K562 (cell line): ENCODE measurements around the gene GP1BA. TPM values are rescaled to one million over a fixed set of nuclear protein-coding genes. Genes with fewer than 3 reads are reported as not detected.

ENCODE experiments used
- BDP1 ChIP-seq: IDR thresholded peaks from 3 replicates; pipeline ENCODE4 v1.6.1; 2011; ENCODE audit not compliant: insufficient read length, insufficient read depth
- CREM ChIP-seq: IDR thresholded peaks from 2 replicates; pipeline ENCODE4 v1.6.1; 2014; ENCODE audit warnings: antibody characterized with exemption, low read depth
- GTF2A2 ChIP-seq: IDR thresholded peaks from 2 replicates; pipeline ENCODE4 v1.6.1; 2016; ENCODE audit warnings: mild to moderate bottlenecking, missing genetic modification characterization, missing compliant biosample characterization
- MYNN ChIP-seq, 2 experiments: sonication (generic); formaldehyde crosslinking in 1 of 2; IDR thresholded peaks; 2 replicates each; pipeline versions ENCODE4 v1.5.0 to v1.6.1; 2016 to 2020; ENCODE audit warnings: antibody characterized with exemption in 1 of 2, missing genetic modification reagents in 1 of 2
- NCOA2 ChIP-seq, 2 experiments: fragments of 450-650 bp; IDR thresholded peaks; 2 replicates each; pipeline ENCODE4 v1.6.1; 2018; ENCODE audit warnings: mild to moderate bottlenecking in 2 of 2, moderate library complexity in 1 of 2; ENCODE audit not compliant: partially characterized antibody in 2 of 2
- NFE2 ChIP-seq: IDR thresholded peaks from 2 replicates; pipeline ENCODE4 v1.6.1; 2014; ENCODE audit warnings: antibody characterized with exemption, low read depth
- NR2F6 ChIP-seq: fragments of 450-650 bp; formaldehyde crosslinking; IDR thresholded peaks from 2 replicates; pipeline ENCODE4 v1.4.0; 2020; ENCODE audit warnings: mild to moderate bottlenecking
- POLR2H ChIP-seq: IDR thresholded peaks from 2 replicates; pipeline ENCODE4 v1.6.1; 2016; ENCODE audit warnings: missing genetic modification characterization, low read depth, mild to moderate bottlenecking, control low read depth, missing compliant biosample characterization, moderate library complexity
- PTTG1 ChIP-seq: fragments of 450-650 bp; IDR thresholded peaks from 2 replicates; pipeline ENCODE4 v1.6.1; 2016; ENCODE audit warnings: low read depth, mild to moderate bottlenecking, missing genetic modification characterization, missing compliant biosample characterization
- RAD21 ChIP-seq, 2 experiments: fragments of 250-450 bp in 1 of 2; fragments of 450-650 bp in 1 of 2; sonication (Bioruptor Pico) in 1 of 2; formaldehyde crosslinking in 1 of 2; IDR thresholded peaks in 1 of 2; conservative IDR thresholded peaks in 1 of 2; 2 replicates each; pipeline versions ENCODE4 v1.4.0 to v1.8.0; 2020 to 2022; ENCODE audit warnings: mild to moderate bottlenecking in 2 of 2, moderate library complexity in 1 of 2
- RBM25 ChIP-seq: fragments of 200-400 bp; formaldehyde crosslinking; IDR thresholded peaks from 2 replicates; pipeline ENCODE4 v1.6.1; 2018; ENCODE audit warnings: low read length, low read depth, moderate library complexity; ENCODE audit not compliant: severe bottlenecking
- SPI1 ChIP-seq: IDR thresholded peaks from 2 replicates; pipeline ENCODE4 v1.6.1; 2011; ENCODE audit warnings: low read depth, low read length, control low read depth, borderline replicate concordance
- SRSF9 ChIP-seq: fragments of 200-400 bp; formaldehyde crosslinking; IDR thresholded peaks from 2 replicates; pipeline ENCODE4 v1.6.1; 2017; ENCODE audit warnings: low read depth, low read length, borderline replicate concordance
- SUPT5H ChIP-seq: fragments of 450-650 bp; IDR thresholded peaks from 2 replicates; pipeline ENCODE4 v1.6.1; 2016
- TAF1 ChIP-seq: IDR thresholded peaks from 2 replicates; pipeline ENCODE4 v1.6.1; 2011; ENCODE audit warnings: mild to moderate bottlenecking, low read length, moderate library complexity; ENCODE audit not compliant: insufficient read depth, control insufficient read depth, severe bottlenecking; ENCODE audit errors: extremely low read depth
- TAF15 ChIP-seq: fragments of 200-400 bp; formaldehyde crosslinking; IDR thresholded peaks from 2 replicates; pipeline ENCODE4 v1.6.1; 2017; ENCODE audit warnings: mild to moderate bottlenecking, low read depth, low read length, moderate library complexity
- TBL1XR1 ChIP-seq, 2 experiments: IDR thresholded peaks; 2 replicates each; pipeline ENCODE4 v1.6.1; 2012; ENCODE audit warnings: improper control_type of control experiment in 2 of 2, low read length in 2 of 2, mild to moderate bottlenecking in 1 of 2
- ZNF212 ChIP-seq: fragments of 450-650 bp; formaldehyde crosslinking; IDR thresholded peaks from 2 replicates; pipeline ENCODE4 v1.4.0; 2020; ENCODE audit warnings: mild to moderate bottlenecking
- ZNF518B ChIP-seq: fragments of 250-450 bp; sonication (Bioruptor Pico); IDR thresholded peaks from 2 replicates; pipeline ENCODE4 v1.5.0; 2021; ENCODE audit warnings: mild to moderate bottlenecking, moderate library complexity
- ZNF780A ChIP-seq: fragments of 250-450 bp; sonication (Bioruptor Pico); IDR thresholded peaks from 2 replicates; pipeline ENCODE4 v1.5.0; 2021; ENCODE audit warnings: mild to moderate bottlenecking
- ZSCAN32 ChIP-seq: fragments of 450-650 bp; formaldehyde crosslinking; IDR thresholded peaks from 2 replicates; pipeline ENCODE4 v1.4.0; 2020; ENCODE audit warnings: mild to moderate bottlenecking, moderate library complexity
- polyA plus RNA-seq, 8 experiments: library from polyadenylated mRNA; depleted of rRNA in 4 of 8; stranded (reverse) in 5 of 8; unstranded in 3 of 8; fragments of >200 nt; fragmentation: Nextera tagmentation in 2 of 8; fragmentation: Illumina TruSeq in 1 of 8; extraction: Ambion mirVana in 2 of 8; extraction: Trizol in 1 of 8; gene quantifications; 2 replicates each; pipeline versions ENCODE4 v1.2.1 to v1.2.3, GENCODE V29; 2011 to 2014; ENCODE audit warnings: inconsistent platforms in 1 of 8, missing spikeins in 1 of 8
- total RNA-seq, 7 experiments: library from RNA; depleted of rRNA in 6 of 7; stranded (reverse); fragments of >200 nt in 6 of 7; fragmentation: Illumina TruSeq in 2 of 7; extraction: Trizol in 2 of 7; gene quantifications; 2 replicates each; pipeline versions ENCODE4 v1.2.1 to v1.2.3, GENCODE V29; 2011 to 2021; ENCODE audit warnings: low replicate concordance in 1 of 7
- TF ChIP-seq, protein P1 (sequence below): sonication (generic); formaldehyde crosslinking; IDR thresholded peaks from 2 replicates; pipeline ENCODE4 v1.8.1; 2023; ENCODE audit warnings: mild to moderate bottlenecking, missing genetic modification reagents

GP1BA gene
- total and polyA plus RNA-seq, 9 of the 15 experiments (the other 6 are each of a cell fraction or from before 2014, with no cell fraction given), result 0.01 TPM; not detected in 8

DNA sequence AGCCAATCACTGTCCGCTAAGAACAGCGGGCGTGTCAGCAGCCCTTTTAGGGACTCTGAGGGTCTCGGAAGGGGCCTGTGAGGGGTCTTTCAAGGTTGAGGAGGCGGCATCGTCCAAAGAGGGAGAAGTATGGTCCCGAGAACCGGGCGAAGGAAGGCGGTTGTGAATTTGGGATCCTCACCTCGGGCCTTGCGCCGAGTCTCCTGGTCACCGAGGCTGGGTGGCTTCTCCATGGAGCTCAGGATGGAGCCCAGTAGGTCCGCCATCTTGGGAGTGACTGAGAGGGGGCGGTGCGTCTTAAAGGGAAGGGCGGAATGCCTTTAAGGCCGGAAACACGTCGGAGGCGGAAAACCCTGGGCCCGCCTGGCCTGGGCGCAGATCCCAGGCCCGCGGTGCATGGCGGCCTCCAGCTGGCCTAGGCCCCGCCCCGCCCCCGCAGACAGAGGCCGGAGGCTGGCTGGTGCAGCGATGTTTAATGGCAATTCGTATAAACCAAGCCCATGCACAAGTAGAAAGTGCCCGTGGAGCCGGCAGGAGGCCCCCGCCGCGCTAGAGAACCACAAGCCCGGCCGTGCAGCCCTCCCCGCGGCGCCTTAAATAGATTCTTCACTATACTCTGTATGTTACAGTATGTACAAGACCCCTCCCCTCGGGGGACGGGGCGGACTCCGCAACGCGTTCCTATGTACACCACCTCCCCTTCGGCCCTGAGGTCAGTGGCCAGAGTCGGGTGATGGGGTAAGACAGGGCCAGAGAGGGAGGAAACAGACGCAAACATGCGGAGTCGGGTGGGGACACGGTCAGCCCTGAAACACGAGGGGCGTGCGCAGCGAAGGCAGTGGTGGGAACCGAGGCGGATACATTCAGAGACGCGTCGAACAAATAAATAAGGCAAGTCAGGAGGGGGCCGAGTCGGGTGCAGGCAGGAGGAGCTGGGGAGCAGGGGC is 35.7 kb downstream of the GP1BA start, which contains the start of gene SPAG7 (continued):
- TF ChIP-seq, protein P1, sequence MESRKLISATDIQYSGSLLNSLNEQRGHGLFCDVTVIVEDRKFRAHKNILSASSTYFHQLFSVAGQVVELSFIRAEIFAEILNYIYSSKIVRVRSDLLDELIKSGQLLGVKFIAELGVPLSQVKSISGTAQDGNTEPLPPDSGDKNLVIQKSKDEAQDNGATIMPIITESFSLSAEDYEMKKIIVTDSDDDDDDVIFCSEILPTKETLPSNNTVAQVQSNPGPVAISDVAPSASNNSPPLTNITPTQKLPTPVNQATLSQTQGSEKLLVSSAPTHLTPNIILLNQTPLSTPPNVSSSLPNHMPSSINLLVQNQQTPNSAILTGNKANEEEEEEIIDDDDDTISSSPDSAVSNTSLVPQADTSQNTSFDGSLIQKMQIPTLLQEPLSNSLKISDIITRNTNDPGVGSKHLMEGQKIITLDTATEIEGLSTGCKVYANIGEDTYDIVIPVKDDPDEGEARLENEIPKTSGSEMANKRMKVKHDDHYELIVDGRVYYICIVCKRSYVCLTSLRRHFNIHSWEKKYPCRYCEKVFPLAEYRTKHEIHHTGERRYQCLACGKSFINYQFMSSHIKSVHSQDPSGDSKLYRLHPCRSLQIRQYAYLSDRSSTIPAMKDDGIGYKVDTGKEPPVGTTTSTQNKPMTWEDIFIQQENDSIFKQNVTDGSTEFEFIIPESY (CRISPR knock-in tag), result peak; percentile 58; the same call in 1 of the 2 replicates
- TF ChIP-seq ZNF780A (CRISPR knock-in tag) (no peak), TAF1 (peak; percentile 83), TBL1XR1 (IDR thresholded peaks at IDR 0.05; ENCODE audit: low read length in 2 of 2) (no peak), SUPT5H (peak; percentile 55), NR2F6 (CRISPR knock-in tag) (no peak), RAD21 (CRISPR knock-in tag; conservative IDR thresholded peaks at IDR 0.05 in 1 of 2, IDR thresholded peaks at IDR 0.05 in 1 of 2) (peak; percentile 39 to 41; a peak in 3 of 4 replicates), PTTG1 (tag) (no peak), CREM (no peak), NCOA2 (IDR thresholded peaks at IDR 0.05; ENCODE audit: partially characterized antibody in 2 of 2) (no peak), RBM25 (no peak), BDP1 (no peak), SRSF9 (no peak), TAF15 (no peak), NFE2 (peak; percentile 33), POLR2H (peak; percentile 75), MYNN (IDR thresholded peaks at IDR 0.05) (0 out of 2 replicates have a peak, but pooled peaks have one; percentile 16), MYNN (CRISPR knock-in tag; IDR thresholded peaks at IDR 0.05) (no peak), ZNF518B (CRISPR knock-in tag) (no peak), ZNF212 (CRISPR knock-in tag) (no peak), SPI1 (no peak), GTF2A2 (no peak), ZSCAN32 (CRISPR knock-in tag) (no peak)
